KBM-7 (cell line): Measurements from ENCODE around the gene RPL10L.
A peak's percentile ranks its signal among the peaks of the same experiment; 100 is the strongest.

Source experiments
- DNase-seq: peaks from one replicate; pipeline ENCODE4 v3.0.0-alpha.2; 2015
- in situ Hi-C: fragments of 300-500 bp; cut with MboI; formaldehyde crosslinking; loops from 2 replicates; pipeline ENCODE4 v1.14.3; 2020; ENCODE audit warnings: low sequenced_read_pairs, low pct_unique_long_range_greater_than_20kb, mixed read lengths

Gene RPL10L

GRCh38 chr14:46651526-46652144, at the start of gene RPL10L:
Gene RPL10L (minus strand): TSS chr14:46651781. CDS start chr14:46651736, 45 bp downstream.
- no peak for DNase-seq
- in situ Hi-C loops = no loop called here

GRCh38 chr14:46691819-46692218, 40.2 kb upstream of the RPL10L start:
- in situ Hi-C loops = no loop called here

GRCh38 chr14:46686652-46687051, 35.1 kb upstream of the RPL10L start:
- DNase-seq = peak; percentile 47

More at GRCh38 chr14:46691819-46692218, 40.2 kb upstream of the RPL10L start:
- no peak for DNase-seq

GRCh38 chr14:46672128-46672527, 20.5 kb upstream of the RPL10L start:
- in situ Hi-C loops = no loop called here
- DNase-seq = no peak

More at GRCh38 chr14:46686652-46687051, 35.1 kb upstream of the RPL10L start:
- in situ Hi-C loops = no loop called here

GRCh38 chr14:46663382-46663781, 11.8 kb upstream of the RPL10L start:
- no peak for DNase-seq
- in situ Hi-C loops = no loop called here

GRCh38 chr14:46661728-46662127, 10.1 kb upstream of the RPL10L start:
- in situ Hi-C loops = no loop called here

GRCh38 chr14:46653031-46653755, 1.6 kb upstream of the RPL10L start:
- DNase-seq = no peak
- in situ Hi-C loops = no loop called here

More at GRCh38 chr14:46661728-46662127, 10.1 kb upstream of the RPL10L start:
- DNase-seq = no peak

GRCh38 chr14:46646796-46647195, 4.8 kb downstream of the RPL10L start:
- in situ Hi-C loops = no loop called here
- no peak for DNase-seq

- in situ Hi-C loops = no loop called here
- no peak for DNase-seq
Observed at GRCh38 chr14:46626876-46627275, 24.7 kb downstream of the RPL10L start.
